GM23338 (cell line): ENCODE measurements around the gene UNC79. TPM values are rescaled to one million over a fixed set of nuclear protein-coding genes. Genes with fewer than 3 reads are reported as not detected.
A peak's percentile ranks its signal among the peaks of the same experiment; 100 is the strongest.

Experiments used
- ATAC-seq: fragments of 200-7000 bp; cut with Tn5 transposase; 3 replicates; pipeline ENCODE4 v1.9.1; 2020
- DNase-seq: peaks from one replicate; pipeline ENCODE4 v3.0.0-alpha.2; 2015; ENCODE audit warnings: low spot score
- H2AFZ ChIP-seq: fragments of 200-600 bp; sonication (generic); 2 replicates; pipeline ENCODE4 v1.8.0; 2016; ENCODE audit warnings: antibody characterized with exemption, mild to moderate bottlenecking, moderate library complexity
- H3F3A ChIP-seq: fragments of 200-600 bp; sonication (generic); replicated peaks from 2 replicates; pipeline ENCODE4 v1.8.0; 2017; ENCODE audit warnings: antibody characterized with exemption, mixed run types, low read depth
- H3K27ac ChIP-seq: fragments of 200-600 bp; sonication (generic); 2 replicates; pipeline ENCODE4 v1.6.1; 2016; ENCODE audit warnings: low read depth
- H3K27me3 ChIP-seq: fragments of 200-600 bp; sonication (generic); 2 replicates; pipeline ENCODE4 v1.8.0; 2016; ENCODE audit warnings: mild to moderate bottlenecking, mixed run types, moderate library complexity; ENCODE audit not compliant: insufficient read depth
- H3K36me3 ChIP-seq: fragments of 200-600 bp; sonication (generic); 2 replicates; pipeline ENCODE4 v1.8.0; 2016; ENCODE audit warnings: mild to moderate bottlenecking; ENCODE audit not compliant: insufficient read depth
- H3K4me1 ChIP-seq: fragments of 200-600 bp; sonication (generic); 2 replicates; pipeline ENCODE4 v1.8.0; 2016; ENCODE audit warnings: mild to moderate bottlenecking, moderate library complexity; ENCODE audit not compliant: insufficient read depth
- H3K4me2 ChIP-seq: fragments of 200-600 bp; sonication (generic); 2 replicates; pipeline ENCODE4 v1.7.1; 2017; ENCODE audit warnings: mixed run types
- H3K4me3 ChIP-seq: fragments of 200-600 bp; sonication (generic); 2 replicates; pipeline ENCODE4 v1.6.1; 2016; ENCODE audit warnings: mixed run types
- H3K79me2 ChIP-seq: fragments of 200-600 bp; sonication (generic); replicated peaks from 2 replicates; pipeline ENCODE4 v1.8.0; 2017; ENCODE audit warnings: mild to moderate bottlenecking; ENCODE audit not compliant: insufficient read depth
- H3K9me2 ChIP-seq: fragments of 200-600 bp; sonication (generic); 2 replicates; pipeline ENCODE4 v1.8.0; 2017; ENCODE audit not compliant: insufficient read depth
- H4K20me1 ChIP-seq: fragments of 200-600 bp; sonication (generic); replicated peaks from 2 replicates; pipeline ENCODE4 v1.8.0; 2017; ENCODE audit warnings: mild to moderate bottlenecking; ENCODE audit not compliant: insufficient read depth
- H3K27ac Mint-ChIP-seq: 2 replicates; pipeline ENCODE4 v1.8.0; 2020; ENCODE audit warnings: inconsistent platforms, mild to moderate bottlenecking, moderate library complexity, mixed read lengths
- H3K27me3 Mint-ChIP-seq: 3 replicates; pipeline ENCODE4 v1.8.0; 2022; ENCODE audit warnings: low read depth, mild to moderate bottlenecking, moderate library complexity, mixed read lengths, inconsistent platforms; ENCODE audit not compliant: insufficient read depth, poor library complexity
- H3K36me3 Mint-ChIP-seq: 3 replicates; pipeline ENCODE4 v1.8.0; 2021; ENCODE audit warnings: low read depth, mild to moderate bottlenecking, inconsistent platforms, moderate library complexity, mixed read lengths
- H3K4me1 Mint-ChIP-seq: 3 replicates; pipeline ENCODE4 v1.8.0; 2020; ENCODE audit warnings: mild to moderate bottlenecking, inconsistent platforms, mixed read lengths
- H3K4me3 Mint-ChIP-seq: 3 replicates; pipeline ENCODE4 v1.8.0; 2021; ENCODE audit warnings: moderate library complexity, mild to moderate bottlenecking, inconsistent platforms, mixed read lengths
- H3K9me3 Mint-ChIP-seq: 3 replicates; pipeline ENCODE4 v1.8.0; 2020; ENCODE audit warnings: moderate library complexity, mild to moderate bottlenecking, inconsistent platforms, mixed read lengths
- CREB1 ChIP-seq: fragments of 250-450 bp; sonication (Bioruptor Pico); IDR thresholded peaks from 2 replicates; pipeline ENCODE4 v1.5.0; 2020; ENCODE audit warnings: low read depth, mild to moderate bottlenecking, moderate library complexity
- CTCF ChIP-seq, 2 experiments: fragments of 200-600 bp in 1 of 2; sonication (generic) in 1 of 2; conservative IDR thresholded peaks; 2 replicates each; pipeline versions ENCODE4 v1.5.1 to v1.6.1; 2016 to 2017; ENCODE audit warnings: antibody characterized with exemption in 2 of 2, low read depth in 2 of 2, mild to moderate bottlenecking in 2 of 2, moderate library complexity in 1 of 2
- ETS1 ChIP-seq: IDR thresholded peaks from 2 replicates; pipeline ENCODE4 v1.6.1; 2016; ENCODE audit warnings: antibody characterized with exemption
- EZH2 ChIP-seq: fragments of 200-600 bp; sonication (generic); IDR thresholded peaks from one replicate; pipeline ENCODE4 v1.8.0; 2017; ENCODE audit warnings: antibody characterized with exemption, mild to moderate bottlenecking, low read depth; ENCODE audit not compliant: unreplicated experiment
- EZH2phosphoT487 ChIP-seq: fragments of 200-600 bp; sonication (generic); IDR thresholded peaks from one replicate; pipeline ENCODE4 v1.8.1; 2018; ENCODE audit warnings: antibody characterized with exemption; ENCODE audit not compliant: unreplicated experiment
- NANOG ChIP-seq: IDR thresholded peaks from 2 replicates; pipeline ENCODE4 v1.6.1; 2016; ENCODE audit warnings: antibody characterized with exemption, borderline replicate concordance
- POLR2AphosphoS5 ChIP-seq: IDR thresholded peaks from 2 replicates; pipeline ENCODE4 v1.6.1; 2016; ENCODE audit warnings: antibody characterized with exemption, low read depth
- REST ChIP-seq: IDR thresholded peaks from one replicate; pipeline ENCODE4 v1.6.1; 2018; ENCODE audit warnings: antibody characterized with exemption; ENCODE audit not compliant: unreplicated experiment
- STAT1 ChIP-seq: IDR thresholded peaks from one replicate; pipeline ENCODE4 v1.6.1; 2016; ENCODE audit warnings: antibody characterized with exemption; ENCODE audit not compliant: unreplicated experiment
- ZNF114 ChIP-seq: fragments of 250-450 bp; sonication (Bioruptor Pico); IDR thresholded peaks from 2 replicates; pipeline ENCODE4 v1.5.0; 2020; ENCODE audit warnings: mild to moderate bottlenecking, moderate library complexity
- ZNF462 ChIP-seq: fragments of 250-450 bp; sonication (Bioruptor Pico); IDR thresholded peaks from 2 replicates; pipeline ENCODE4 v1.5.0; 2020; ENCODE audit warnings: mild to moderate bottlenecking, moderate library complexity
- polyA plus RNA-seq: library from polyadenylated mRNA; unstranded; fragments of >200 nt; fragmentation: Nextera tagmentation; extraction: Ambion mirVana; gene quantifications from 2 replicates; pipeline ENCODE4 v1.2.1, GENCODE V29; 2016
- total RNA-seq: library from RNA; depleted of rRNA; stranded (reverse); fragments of >200 nt; shearing (Covaris generic); gene quantifications from 2 replicates; pipeline ENCODE4 v1.2.3, GENCODE V29; 2014

The UNC79 gene
- total and polyA plus RNA-seq, 2 experiments from 2014 or later = 1.8 to 3.6 TPM

GRCh38 chr14:93475471-93475870, 44.7 kb downstream of the UNC79 start:
- H3K36me3 Mint-ChIP-seq = no peaks in the 10 kb centered on the region
- no peaks in the 10 kb centered on the region for H3K9me2 ChIP-seq
- H3K27me3 ChIP-seq = no peaks in the 10 kb centered on the region
- H3K36me3 ChIP-seq = no peaks in the 10 kb centered on the region
- no peak overlapping the region for H3K4me3 ChIP-seq
- H2AFZ ChIP-seq = no peak overlapping the region
- TF ChIP-seq ZNF462 = no peak
- no peak for TF ChIP-seq STAT1
- TF ChIP-seq CREB1 = no peak
- TF ChIP-seq ZNF114 (CRISPR knock-in tag) = no peak
- TF ChIP-seq NANOG = no peak
- no peak for TF ChIP-seq POLR2AphosphoS5
- TF ChIP-seq REST = no peak
- TF ChIP-seq EZH2 = no peak
- TF ChIP-seq EZH2phosphoT487 = no peak
- no peak for TF ChIP-seq ETS1
- no peak for TF ChIP-seq CTCF (conservative IDR thresholded peaks at IDR 0.05; ENCODE audit: low read depth in 2 of 2)
- H3K79me2 ChIP-seq = no peaks in the 10 kb centered on the region
- H3K4me1 Mint-ChIP-seq = peaks cover 16% of the 10 kb centered on the region
- no peak overlapping the region for H3K4me2 ChIP-seq
- H3F3A ChIP-seq = no peaks in the 10 kb centered on the region
- no peaks in the 10 kb centered on the region for H4K20me1 ChIP-seq
- no peaks in the 10 kb centered on the region for H3K9me3 Mint-ChIP-seq
- H3K27ac Mint-ChIP-seq = no peak overlapping the region
- H3K4me3 Mint-ChIP-seq = no peak overlapping the region
- H3K27me3 Mint-ChIP-seq = no peaks in the 10 kb centered on the region
- DNase-seq (peak; percentile 28), ATAC-seq (peak; percentile 88)
- H3K4me1 ChIP-seq = peaks cover 13% of the 10 kb centered on the region
- H3K27ac ChIP-seq = no peak overlapping the region
